Measurements from ENCODE around the gene MAPK11. TPM values are rescaled to one million over a fixed set of nuclear protein-coding genes. Genes with fewer than 3 reads are reported as not detected.
A peak's percentile ranks its signal among the peaks of the same experiment; 100 is the strongest.

MAPK11 gene
- total RNA-seq, 1 experiment from 2014 or later: 6.1 TPM

- in situ Hi-C loops (cut with HindIII; ENCODE audit: low pct_unique_long_range_greater_than_20kb, low sequenced_read_pairs): no loop called here
- DNase-seq (ENCODE audit: low read depth, low spot score): no peak
Measured at GRCh38 chr22:50246242-50247175, 23.7 kb downstream of the MAPK11 start.

- DNase-seq (ENCODE audit: low read depth, low spot score): no peak
- in situ Hi-C loops (cut with HindIII; ENCODE audit: low pct_unique_long_range_greater_than_20kb, low sequenced_read_pairs): no loop called here
Measured at GRCh38 chr22:50245214-50246072, 24.7 kb downstream of the MAPK11 start.

- in situ Hi-C loops (cut with HindIII; ENCODE audit: low pct_unique_long_range_greater_than_20kb, low sequenced_read_pairs): no loop called here
- DNase-seq (ENCODE audit: low read depth, low spot score): peak; percentile 91
Measured at GRCh38 chr22:50244420-50245213, 25.6 kb downstream of the MAPK11 start, which contains the start of gene TUBGCP6. Gene TUBGCP6 (minus strand): TSS chr22:50245023. CDS start chr22:50244459, 564 bp downstream.

DNA sequence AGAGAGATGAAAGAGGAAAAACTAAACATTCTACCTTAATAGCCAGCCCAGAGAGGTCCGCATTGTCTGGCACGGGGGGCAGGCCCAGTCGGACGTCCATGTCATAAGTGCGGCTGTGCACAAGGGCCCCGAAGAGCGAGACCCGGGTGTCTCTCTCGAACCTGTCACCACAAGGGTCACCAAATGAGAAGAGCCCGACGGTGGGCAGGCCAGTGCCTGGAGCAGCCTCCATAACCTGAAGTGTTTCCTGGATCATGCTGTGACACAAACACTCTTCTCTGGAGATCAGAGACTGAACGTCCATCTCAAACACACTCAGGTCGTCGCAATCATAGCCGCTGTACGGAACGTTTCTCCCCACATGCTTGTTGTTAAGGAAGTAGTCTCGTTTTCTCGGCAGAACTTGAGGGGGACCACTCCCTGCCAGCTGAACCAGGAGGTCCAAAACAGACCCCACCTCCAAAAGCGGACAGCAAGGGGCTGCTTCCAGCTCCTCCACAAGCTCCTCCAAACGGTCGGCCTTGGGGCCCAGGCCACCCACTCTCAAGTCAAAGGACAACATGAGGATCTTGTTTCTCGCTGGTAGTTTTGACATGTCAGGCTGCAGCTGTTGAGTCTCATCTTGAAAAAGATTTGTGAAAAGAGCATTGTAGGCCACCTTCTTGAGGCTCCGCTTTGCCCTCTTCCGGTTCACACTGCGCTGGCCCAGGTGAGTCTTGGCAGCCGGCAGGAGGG is 26.3 kb downstream of the MAPK11 start:
- in situ Hi-C loops (cut with HindIII; ENCODE audit: low pct_unique_long_range_greater_than_20kb, low sequenced_read_pairs): no loop called here
- no peak for DNase-seq (ENCODE audit: low read depth, low spot score)

GRCh38 chr22:50242406-50242949 is 27.7 kb downstream of the MAPK11 start:
- in situ Hi-C loops (cut with HindIII; ENCODE audit: low pct_unique_long_range_greater_than_20kb, low sequenced_read_pairs): no loop called here
- DNase-seq (ENCODE audit: low read depth, low spot score): no peak

DNA sequence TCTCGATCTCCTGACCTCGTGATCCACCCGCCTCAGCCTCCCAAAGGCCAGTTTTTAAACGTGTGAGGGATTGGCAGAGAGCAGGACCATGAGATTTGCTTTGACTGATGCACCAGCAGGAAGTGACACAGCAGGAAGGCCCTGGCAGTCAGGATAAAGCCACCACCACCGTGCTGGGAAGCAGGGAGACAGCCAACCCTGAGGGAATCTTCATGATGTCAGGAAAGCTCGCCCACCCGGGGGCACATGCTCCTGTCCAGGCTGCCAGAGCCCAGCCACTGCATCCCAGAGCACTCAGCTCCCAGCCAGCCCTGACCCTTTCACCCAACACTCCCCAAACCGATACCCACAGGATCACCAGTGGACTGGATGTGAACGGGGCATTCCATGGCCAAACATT is 31.4 kb downstream of the MAPK11 start:
- no peak for DNase-seq (ENCODE audit: low read depth, low spot score)
- in situ Hi-C loops (cut with HindIII; ENCODE audit: low pct_unique_long_range_greater_than_20kb, low sequenced_read_pairs): no loop called here

DNA sequence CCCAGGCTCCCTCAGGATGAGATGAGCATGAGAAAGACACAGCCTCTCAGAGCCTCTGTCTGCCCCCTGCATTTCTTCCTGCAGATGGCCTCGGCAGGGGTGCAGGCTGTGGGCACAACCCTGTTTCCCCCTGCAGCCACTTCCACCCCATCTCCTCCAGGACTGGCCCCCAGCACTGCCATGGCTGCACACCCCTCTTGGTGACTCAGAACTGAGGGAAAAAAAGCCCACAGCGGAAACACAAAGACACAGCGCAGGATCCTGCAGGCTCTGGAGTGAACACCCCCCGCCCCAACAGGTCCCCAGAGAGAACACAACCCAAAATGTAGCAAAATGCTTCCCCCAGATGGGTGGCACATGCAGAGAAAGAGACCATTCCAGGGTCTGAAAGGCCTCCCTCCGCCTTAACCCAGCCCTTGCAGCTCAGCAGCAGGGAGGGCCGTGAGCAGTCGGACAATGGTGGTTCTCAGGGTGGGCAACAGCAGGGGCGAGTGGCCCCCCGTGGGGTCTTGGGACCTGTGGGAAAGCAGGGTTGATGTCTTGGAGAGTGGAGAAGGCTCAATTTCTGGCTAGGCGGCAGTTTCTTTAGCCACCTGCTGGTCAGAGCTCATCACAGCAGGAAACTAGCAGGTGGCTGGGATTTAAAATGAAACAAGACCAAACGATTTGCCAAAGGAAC is 33.3 kb downstream of the MAPK11 start:
- DNase-seq (ENCODE audit: low read depth, low spot score): peak; percentile 40
- in situ Hi-C loops (cut with HindIII; ENCODE audit: low pct_unique_long_range_greater_than_20kb, low sequenced_read_pairs): no loop called here

DNA sequence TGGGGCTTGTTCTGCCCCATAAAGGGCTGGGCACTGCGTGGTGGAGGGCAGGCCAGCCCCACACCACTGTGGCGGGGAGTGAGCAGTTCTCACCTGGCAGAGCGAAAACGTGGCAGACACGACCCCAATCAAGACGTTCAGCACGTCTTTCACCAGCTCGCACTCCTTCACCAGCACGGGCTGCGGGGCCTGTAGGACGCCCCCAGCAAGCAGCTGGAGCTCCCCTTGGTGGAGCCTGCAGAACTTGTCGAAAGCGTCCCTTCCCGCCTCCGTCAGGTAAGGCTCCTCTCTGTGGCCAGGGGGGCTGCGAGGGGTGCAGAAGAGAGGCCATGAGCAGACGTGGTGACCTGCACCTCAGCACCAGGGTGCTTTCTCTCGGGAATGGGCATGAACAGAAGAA is 37.0 kb downstream of the MAPK11 start:
- no peak for DNase-seq (ENCODE audit: low read depth, low spot score)
- in situ Hi-C loops (cut with HindIII; ENCODE audit: low pct_unique_long_range_greater_than_20kb, low sequenced_read_pairs): no loop called here

DNA sequence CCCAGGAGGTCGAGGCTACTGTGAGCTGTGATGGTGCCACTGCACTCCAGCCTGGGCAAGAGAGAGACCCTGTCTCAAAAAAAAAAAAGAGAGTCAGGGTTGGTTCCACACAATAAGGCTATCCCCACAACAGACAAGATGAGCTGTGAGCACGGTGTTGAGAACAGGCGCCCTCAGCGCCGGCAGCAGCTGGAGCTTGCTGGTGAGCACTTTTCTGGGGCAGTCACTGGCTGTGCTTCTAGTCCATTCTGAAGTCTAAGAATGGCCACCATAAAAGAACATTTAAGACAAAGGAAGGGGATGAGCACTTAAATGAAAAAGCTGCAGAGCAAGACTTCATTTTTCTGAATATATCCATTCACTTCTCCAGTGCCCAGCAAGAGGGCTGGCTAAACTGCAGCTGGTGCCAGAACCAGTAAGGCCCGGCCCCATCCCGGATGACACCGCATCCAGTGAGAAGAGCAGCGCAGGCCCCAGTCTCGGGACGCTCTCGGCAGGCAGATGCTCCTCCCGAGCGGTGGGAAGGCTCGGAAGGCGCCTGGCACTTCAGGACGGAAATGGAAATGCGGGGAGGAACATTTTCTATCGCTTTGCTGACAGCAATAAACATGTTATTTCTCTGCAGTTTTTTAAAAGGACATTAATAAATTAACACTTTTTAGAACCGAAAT is 37.6 kb downstream of the MAPK11 start:
- DNase-seq (ENCODE audit: low read depth, low spot score): no peak
- in situ Hi-C loops (cut with HindIII; ENCODE audit: low pct_unique_long_range_greater_than_20kb, low sequenced_read_pairs): no loop called here

GRCh38 chr22:50229370-50229769 is 40.8 kb downstream of the MAPK11 start:
- in situ Hi-C loops (cut with HindIII; ENCODE audit: low pct_unique_long_range_greater_than_20kb, low sequenced_read_pairs): no loop called here

DNA sequence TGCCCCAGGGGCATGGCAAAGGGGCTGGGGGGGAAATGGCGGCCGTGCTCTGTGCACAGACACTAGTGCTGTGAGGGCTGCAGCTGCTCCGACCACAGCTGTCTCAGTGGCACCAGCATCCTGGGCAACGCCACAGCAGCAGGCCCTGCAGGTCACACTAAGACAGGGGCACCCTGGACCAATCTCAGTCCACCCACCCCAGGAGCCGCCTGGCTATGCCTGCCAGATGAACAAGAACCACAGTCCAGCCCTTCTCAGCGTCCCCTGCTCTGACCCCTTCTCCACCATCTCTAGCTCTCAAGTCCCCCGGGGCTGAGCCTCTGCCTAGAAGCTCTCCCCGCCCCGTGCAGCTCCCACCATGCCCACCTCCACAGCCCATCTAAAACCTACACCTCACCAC is 41.8 kb downstream of the MAPK11 start:
- in situ Hi-C loops (cut with HindIII; ENCODE audit: low pct_unique_long_range_greater_than_20kb, low sequenced_read_pairs): no loop called here
- DNase-seq (ENCODE audit: low read depth, low spot score): no peak

More at GRCh38 chr22:50229370-50229769, 40.8 kb downstream of the MAPK11 start:
- no peak for DNase-seq (ENCODE audit: low read depth, low spot score)

GRCh38 chr22:50227579-50228215 is 42.5 kb downstream of the MAPK11 start:
- no peak for DNase-seq (ENCODE audit: low read depth, low spot score)
- in situ Hi-C loops (cut with HindIII; ENCODE audit: low pct_unique_long_range_greater_than_20kb, low sequenced_read_pairs): no loop called here

DNA sequence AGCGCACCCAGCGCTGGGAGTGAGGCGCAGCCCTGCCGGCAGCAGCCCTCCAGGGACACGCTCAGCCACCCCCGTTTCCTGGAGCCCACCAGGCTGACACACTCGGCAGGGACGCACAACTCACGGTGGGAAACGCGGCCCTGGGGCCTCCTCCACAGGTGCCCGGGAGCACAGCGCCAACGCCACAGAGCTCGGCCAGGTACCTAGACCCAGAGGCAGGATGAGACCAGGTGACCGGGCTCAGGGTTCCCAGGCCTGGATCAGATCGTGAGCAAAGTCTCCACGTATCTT is 43.4 kb downstream of the MAPK11 start:
- DNase-seq (ENCODE audit: low read depth, low spot score): no peak
- in situ Hi-C loops (cut with HindIII; ENCODE audit: low pct_unique_long_range_greater_than_20kb, low sequenced_read_pairs): no loop called here

GRCh38 chr22:50226063-50226874 is 43.9 kb downstream of the MAPK11 start:
- in situ Hi-C loops (cut with HindIII; ENCODE audit: low pct_unique_long_range_greater_than_20kb, low sequenced_read_pairs): no loop called here
- DNase-seq (ENCODE audit: low read depth, low spot score): no peak
